Fibroblast of lung (primary cell): ENCODE data around the gene UGGT1.

Experiments
- EZH2 ChIP-seq: IDR thresholded peaks from 2 replicates; pipeline ENCODE4 v1.5.1; 2012; ENCODE audit warnings: low read length, control low read depth, mild to moderate bottlenecking; ENCODE audit errors: missing control alignments
- TF ChIP-seq, protein P1 (sequence below), 2 donors: IDR thresholded peaks in 1 of 2; conservative IDR thresholded peaks in 1 of 2; 1 replicate in 1 of 2; 2 replicates in 1 of 2; pipeline ENCODE4 v1.5.1; 2011 to 2012; ENCODE audit warnings: low read length in 2 of 2, control low read depth in 1 of 2, inconsistent platforms in 1 of 2, low read depth in 1 of 2, mild to moderate bottlenecking in 1 of 2

DNA sequence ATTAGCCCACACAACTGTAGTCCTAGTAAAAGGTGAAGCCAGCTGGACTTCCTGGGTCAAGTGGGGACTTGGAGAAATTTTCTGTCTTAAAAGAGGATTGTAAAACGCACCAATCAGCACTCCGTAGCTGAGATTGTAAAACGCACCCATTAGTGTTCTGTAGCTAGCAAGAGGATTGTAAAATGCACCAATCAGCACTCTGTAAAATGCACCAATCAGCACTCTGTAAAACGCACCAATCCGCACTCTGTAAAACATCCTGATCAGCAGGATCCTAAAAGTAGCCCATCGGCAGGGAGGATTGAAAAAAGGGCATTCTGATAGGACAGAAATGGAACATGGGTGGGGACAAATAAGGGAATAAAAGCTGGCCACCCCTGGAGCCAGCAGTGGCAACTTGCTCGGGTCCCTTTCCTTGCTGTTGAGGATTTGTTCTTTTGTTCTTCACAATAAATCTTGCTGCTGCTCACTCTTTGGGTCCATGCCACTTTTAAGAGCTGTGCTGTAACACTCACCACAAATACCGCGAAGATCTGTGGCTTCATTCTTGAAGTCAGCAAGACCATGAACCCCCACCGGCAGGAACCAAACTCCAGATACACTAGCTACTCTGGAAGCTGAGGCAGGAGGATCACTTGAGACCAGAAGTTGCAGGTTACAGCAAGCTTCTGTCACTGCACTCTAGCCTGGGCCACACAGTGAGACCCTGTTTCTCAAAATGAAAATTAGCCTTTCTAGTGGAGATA, 125.1 kb downstream of the UGGT1 start:
- TF ChIP-seq, protein P1, sequence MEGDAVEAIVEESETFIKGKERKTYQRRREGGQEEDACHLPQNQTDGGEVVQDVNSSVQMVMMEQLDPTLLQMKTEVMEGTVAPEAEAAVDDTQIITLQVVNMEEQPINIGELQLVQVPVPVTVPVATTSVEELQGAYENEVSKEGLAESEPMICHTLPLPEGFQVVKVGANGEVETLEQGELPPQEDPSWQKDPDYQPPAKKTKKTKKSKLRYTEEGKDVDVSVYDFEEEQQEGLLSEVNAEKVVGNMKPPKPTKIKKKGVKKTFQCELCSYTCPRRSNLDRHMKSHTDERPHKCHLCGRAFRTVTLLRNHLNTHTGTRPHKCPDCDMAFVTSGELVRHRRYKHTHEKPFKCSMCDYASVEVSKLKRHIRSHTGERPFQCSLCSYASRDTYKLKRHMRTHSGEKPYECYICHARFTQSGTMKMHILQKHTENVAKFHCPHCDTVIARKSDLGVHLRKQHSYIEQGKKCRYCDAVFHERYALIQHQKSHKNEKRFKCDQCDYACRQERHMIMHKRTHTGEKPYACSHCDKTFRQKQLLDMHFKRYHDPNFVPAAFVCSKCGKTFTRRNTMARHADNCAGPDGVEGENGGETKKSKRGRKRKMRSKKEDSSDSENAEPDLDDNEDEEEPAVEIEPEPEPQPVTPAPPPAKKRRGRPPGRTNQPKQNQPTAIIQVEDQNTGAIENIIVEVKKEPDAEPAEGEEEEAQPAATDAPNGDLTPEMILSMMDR (conservative IDR thresholded peaks at IDR 0.05 in 1 of 2, IDR thresholded peaks at IDR 0.05 in 1 of 2; ENCODE audit: low read depth in 1 of 2, low read length in 2 of 2), result no peak
- no peak for TF ChIP-seq EZH2
